GM12878 (cell line): ENCODE data around the gene RBMS1. TPM values are rescaled to one million over a fixed set of nuclear protein-coding genes. Genes with fewer than 3 reads are reported as not detected.
"Not testable (repeated sequence)": the region's sequence is repeated elsewhere in the genome, so short reads cannot be mapped to it uniquely, and the experiment has no call there.

Source experiments
- ATAC-seq: fragments of 200-7000 bp; cut with Tn5 transposase; 3 replicates; pipeline ENCODE4 v1.9.1; 2020; ENCODE audit warnings: mild to moderate bottlenecking, moderate library complexity
- BruUV-seq: library from RNA; stranded (reverse); fragments of 400-500 nt; replicated peaks from 2 replicates; lab custom pipeline; 2021; lab: Mats Ljungman, UMichigan
- CTCF ChIA-PET: fragments of 300-600 bp; sonication (Branson Sonifier 250); formaldehyde crosslinking; extraction: SDS; loops from one replicate; lab custom pipeline; 2021; ENCODE audit warnings: inconsistent platforms; lab: Yijun Ruan, JAX
- POLR2A ChIA-PET: fragments of 350-600 bp; formaldehyde crosslinking; extraction: SDS; loops from one replicate; lab custom pipeline; 2021; ENCODE audit warnings: inconsistent platforms; lab: Charles Lee
- RAD21 ChIA-PET: fragments of 300-600 bp; sonication (Branson Sonifier 250); formaldehyde crosslinking; loops from one replicate; lab custom pipeline; 2023; ENCODE audit warnings: antibody characterized with exemption; ENCODE audit not compliant: unreplicated experiment; lab: Charles Lee
- SMC1A ChIA-PET: fragments of 300-600 bp; sonication (Branson Sonifier 250); formaldehyde crosslinking; loops from one replicate; lab custom pipeline; 2023; ENCODE audit not compliant: unreplicated experiment, uncharacterized antibody; lab: Charles Lee
- DNase-seq: peaks from one replicate; pipeline ENCODE4 v3.0.0-alpha.2; 2011; ENCODE audit warnings: low read depth, low spot score
- FAIRE-seq: peaks from 3 replicates; lab custom pipeline; 2011; peaks lifted over from hg19 to GRCh38; lab: Jason Lieb, UNC
- H2AFZ ChIP-seq: 2 replicates; pipeline ENCODE4 v1.6.0; 2011; ENCODE audit warnings: low read depth, low read length, control low read depth; ENCODE audit not compliant: control insufficient read depth
- H3K27ac ChIP-seq: 2 replicates; pipeline ENCODE4 v1.5.1; 2011; ENCODE audit warnings: control low read depth; ENCODE audit not compliant: control insufficient read depth, insufficient read depth
- H3K27me3 ChIP-seq, 2 experiments: replicated peaks in 1 of 2; 2 replicates each; pipeline versions ENCODE4 v1.6.0 to v1.6.1; 2011; ENCODE audit warnings: low read length in 1 of 2; ENCODE audit not compliant: control insufficient read depth in 2 of 2, insufficient read depth in 2 of 2
- H3K36me3 ChIP-seq, 2 experiments: 2 replicates each; pipeline ENCODE4 v1.5.1; 2011; ENCODE audit warnings: low read length in 1 of 2; ENCODE audit not compliant: control insufficient read depth in 2 of 2, insufficient read depth in 2 of 2
- H3K4me1 ChIP-seq: 2 replicates; pipeline ENCODE4 v1.6.1; 2011; ENCODE audit warnings: mild to moderate bottlenecking, low read length, moderate library complexity, mixed read lengths; ENCODE audit not compliant: control insufficient read depth, insufficient read depth
- H3K4me2 ChIP-seq: 2 replicates; pipeline ENCODE4 v1.6.0; 2011; ENCODE audit warnings: control low read depth; ENCODE audit not compliant: control insufficient read depth, insufficient read depth
- H3K4me3 ChIP-seq: fragments of 200-600 bp; sonication (generic); 2 replicates; pipeline ENCODE4 v1.5.1; 2016
- H3K79me2 ChIP-seq: 2 replicates; pipeline ENCODE4 v1.6.0; 2011; ENCODE audit warnings: low read length; ENCODE audit not compliant: control insufficient read depth, insufficient read depth
- H3K9ac ChIP-seq: 2 replicates; pipeline ENCODE4 v1.8.0; 2011; ENCODE audit warnings: low read length, control low read depth, mixed read lengths; ENCODE audit not compliant: control insufficient read depth, insufficient read depth
- H3K9me3 ChIP-seq: replicated peaks from 3 replicates; pipeline ENCODE4 v1.5.1; 2011; ENCODE audit warnings: mild to moderate bottlenecking, low read length; ENCODE audit not compliant: control insufficient read depth, insufficient read depth
- H4K20me1 ChIP-seq: 2 replicates; pipeline ENCODE4 v1.6.0; 2011; ENCODE audit not compliant: control insufficient read depth, insufficient read depth
- RELB ChIP-seq: fragments of 450-650 bp; IDR thresholded peaks from 2 replicates; pipeline ENCODE4 v1.6.1; 2017; ENCODE audit warnings: low read depth, mild to moderate bottlenecking, moderate library complexity
- TAF1 ChIP-seq: IDR thresholded peaks from 2 replicates; pipeline ENCODE4 v1.6.1; 2011; ENCODE audit warnings: mild to moderate bottlenecking, low read depth, low read length, borderline replicate concordance
- TARDBP ChIP-seq: IDR thresholded peaks from 2 replicates; pipeline ENCODE4 v1.6.1; 2016; ENCODE audit warnings: borderline replicate concordance
- ZNF217 ChIP-seq: fragments of 450-650 bp; IDR thresholded peaks from 2 replicates; pipeline ENCODE4 v1.6.1; 2017; ENCODE audit warnings: antibody characterized with exemption, mild to moderate bottlenecking
- WGBS: methylation state at CpG from one replicate; pipeline ENCODE4 v1.1.6; 2016; ENCODE audit warnings: low lambda C conversion rate; ENCODE audit not compliant: insufficient replicate concordance, insufficient coverage; ENCODE audit errors: missing lambda C conversion rate; 5-methylcytosine and 5-hydroxymethylcytosine counted together
- in situ Hi-C: fragments of 300-500 bp; cut with MboI; formaldehyde crosslinking; loops from 9 replicates; pipeline ENCODE4 v1.14.3; 2018; ENCODE audit warnings: mixed read lengths
- intact Hi-C: fragments of 100-400 bp; cut with micrococcal nuclease; formaldehyde crosslinking; loops from one replicate; pipeline ENCODE4 v1.14.2; 2022; ENCODE audit not compliant: unreplicated experiment
- polyA plus RNA-seq, 11 experiments: library from polyadenylated mRNA; depleted of rRNA in 4 of 11; unstranded in 6 of 11; stranded (reverse) in 5 of 11; fragments of >200 nt; fragmentation: Nextera tagmentation in 4 of 11; fragmentation: Illumina TruSeq in 1 of 11; extraction: Ambion mirVana in 4 of 11; extraction: Trizol in 1 of 11; gene quantifications; 1 replicate in 1 of 11; 2 replicates in 10 of 11; pipeline versions ENCODE4 v1.2.1 to v1.2.3, GENCODE V29; 2011 to 2016; ENCODE audit warnings: inconsistent platforms in 2 of 11, missing spikeins in 2 of 11, low read depth in 1 of 11
- total RNA-seq, 4 experiments: library from RNA; depleted of rRNA in 3 of 4; stranded (reverse); fragments of >200 nt in 3 of 4; fragmentation: Illumina TruSeq in 1 of 4; extraction: Trizol in 1 of 4; gene quantifications; 2 replicates each; pipeline versions ENCODE4 v1.2.1 to v1.2.3, GENCODE V29; 2013 to 2021

Gene RBMS1
- total and polyA plus RNA-seq, 10 of the 15 experiments (the other 5 are each of a cell fraction or from before 2014, with no cell fraction given) = 0.04 to 0.31 (median 0.17) TPM; not detected in 1

- intact Hi-C loops, H4K20me1 ChIP-seq, H2AFZ ChIP-seq, H3K36me3 ChIP-seq, ATAC-seq, H3K27me3 ChIP-seq, DNase-seq, BruUV-seq, H3K27ac ChIP-seq, H3K9ac ChIP-seq, H3K79me2 ChIP-seq, H3K4me2 ChIP-seq, SMC1A ChIA-PET, FAIRE-seq, CTCF ChIA-PET, H3K4me1 ChIP-seq, RAD21 ChIA-PET, H3K9me3 ChIP-seq, H3K4me3 ChIP-seq, in situ Hi-C loops, POLR2A ChIA-PET: not testable (repeated sequence)
- 89% methylated on average over 9 of the region's 29 CpGs for WGBS
Measured at GRCh38 chr2:160448821-160449220, 44.8 kb downstream of the RBMS1 start.

GRCh38 chr2:160445673-160446072 is 47.9 kb downstream of the RBMS1 start:
- 26% methylated on average over 1 of the region's 1 CpG for WGBS
- H3K4me1 ChIP-seq = no peaks in the 10 kb centered on the region
- no peak overlapping the region for H3K27ac ChIP-seq
- no peak overlapping the region for H3K4me2 ChIP-seq
- no peak for DNase-seq
- no peak overlapping the region for H3K9ac ChIP-seq
- H3K79me2 ChIP-seq = no peaks in the 10 kb centered on the region
- H4K20me1 ChIP-seq = no peaks in the 10 kb centered on the region
- ATAC-seq = no peak
- H3K36me3 ChIP-seq = no peaks in the 10 kb centered on the region
- FAIRE-seq = no peak
- in situ Hi-C loops (no loop called here), intact Hi-C loops (no loop called here)
- ChIA-PET SMC1A (interaction anchor here (0.7 to 1.0 kb wide), 2 partner anchors 17 to 122 kb away, joined by 3 read pairs; no protein-coding TSS in a partner anchor), CTCF (interaction anchor here (1.9 kb wide), 1 partner anchor 17 kb away, joined by 5 read pairs; no protein-coding TSS in a partner anchor), RAD21 (no interaction called here), POLR2A (no interaction called here)
- no peaks in the 10 kb centered on the region for H3K27me3 ChIP-seq
- H2AFZ ChIP-seq = no peak overlapping the region
- no peak overlapping the region for H3K4me3 ChIP-seq
- TF ChIP-seq TAF1 (no peak), RELB (no peak), ZNF217 (no peak), TARDBP (no peak)
- no TSS peak for BruUV-seq
- H3K9me3 ChIP-seq = no peaks in the 10 kb centered on the region
